Natural killer cell (primary cell): ENCODE results near the gene TRANK1. TPM values are rescaled to one million over a fixed set of nuclear protein-coding genes. Genes with fewer than 3 reads are reported as not detected.

ENCODE experiments used
- ATAC-seq, 3 donors: fragments of 150-1000 bp in 2 of 3; fragments of 200-7000 bp in 1 of 3; cut with Tn5 transposase; 1 replicate in 1 of 3; 2 replicates in 2 of 3; pipeline ENCODE4 v1.10.0; 2021; ENCODE audit warnings: mild to moderate bottlenecking in 2 of 3, moderate library complexity in 2 of 3
- DNase-seq, 2 donors: peaks; one replicate each; pipeline versions ENCODE4 v3.0.0 to v3.0.0-alpha.2; 2013 to 2021; ENCODE audit warnings: mixed read lengths in 1 of 2
- H3K27ac ChIP-seq: one replicate; pipeline ENCODE4 v1.5.1; 2013; ENCODE audit warnings: mild to moderate bottlenecking, low read length
- H3K27me3 ChIP-seq: one replicate; pipeline ENCODE4 v1.6.1; 2013; ENCODE audit warnings: low read length; ENCODE audit not compliant: control insufficient read depth, insufficient read depth
- H3K36me3 ChIP-seq: one replicate; pipeline ENCODE4 v1.6.1; 2013; ENCODE audit warnings: low read length; ENCODE audit not compliant: control insufficient read depth, insufficient read depth
- H3K4me1 ChIP-seq: one replicate; pipeline ENCODE4 v1.6.1; 2013; ENCODE audit warnings: low read length; ENCODE audit not compliant: control insufficient read depth, insufficient read depth
- H3K4me3 ChIP-seq: one replicate; pipeline ENCODE4 v1.5.1; 2013; ENCODE audit warnings: low read length
- H3K9me3 ChIP-seq: one replicate; pipeline ENCODE4 v1.6.1; 2013; ENCODE audit warnings: low read length; ENCODE audit not compliant: control insufficient read depth, insufficient read depth
- H3K27ac Mint-ChIP-seq, 2 donors: one replicate each; pipeline ENCODE4 v1.8.0; 2022; ENCODE audit warnings: mild to moderate bottlenecking in 2 of 2, mixed read lengths in 2 of 2, moderate library complexity in 1 of 2
- H3K27me3 Mint-ChIP-seq, 2 donors: one replicate each; pipeline ENCODE4 v1.8.0; 2022; ENCODE audit warnings: low read depth in 2 of 2, mixed read lengths in 2 of 2
- H3K36me3 Mint-ChIP-seq: one replicate; pipeline ENCODE4 v1.8.0; 2022; ENCODE audit warnings: mixed read lengths
- H3K4me1 Mint-ChIP-seq, 2 donors: one replicate each; pipeline ENCODE4 v1.8.0; 2022; ENCODE audit warnings: mixed read lengths in 2 of 2
- H3K4me3 Mint-ChIP-seq: one replicate; pipeline ENCODE4 v1.8.0; 2022; ENCODE audit warnings: mild to moderate bottlenecking, moderate library complexity, mixed read lengths
- H3K9me3 Mint-ChIP-seq, 2 donors: one replicate each; pipeline ENCODE4 v1.8.0; 2022; ENCODE audit warnings: mixed read lengths in 2 of 2
- WGBS: methylation state at CpG from one replicate; pipeline ENCODE4 v1.1.7; 2013; ENCODE audit warnings: missing lambda C conversion rate; ENCODE audit not compliant: insufficient coverage; 5-methylcytosine and 5-hydroxymethylcytosine counted together
- intact Hi-C: fragments of 100-400 bp; cut with micrococcal nuclease; formaldehyde crosslinking; loops from one replicate; pipeline ENCODE4 v1.14.2; 2022
- total RNA-seq, 4 donors: library from RNA; stranded (reverse); fragments of 120-200 nt in 1 of 4; gene quantifications; one replicate each; pipeline versions ENCODE4 v1.2.3 to v1.2.4, GENCODE V29; 2013 to 2022
- TF ChIP-seq, protein P1 (sequence below): fragments of 200-600 bp; IDR thresholded peaks from one replicate; pipeline ENCODE4 v1.8.0; 2022; ENCODE audit warnings: antibody characterized with exemption

TRANK1 gene
- total RNA-seq, 3 donors from 2014 or later (not counting 1 experiment from before 2014, with no cell fraction given), result 105 to 158 (median 139) TPM

DNA sequence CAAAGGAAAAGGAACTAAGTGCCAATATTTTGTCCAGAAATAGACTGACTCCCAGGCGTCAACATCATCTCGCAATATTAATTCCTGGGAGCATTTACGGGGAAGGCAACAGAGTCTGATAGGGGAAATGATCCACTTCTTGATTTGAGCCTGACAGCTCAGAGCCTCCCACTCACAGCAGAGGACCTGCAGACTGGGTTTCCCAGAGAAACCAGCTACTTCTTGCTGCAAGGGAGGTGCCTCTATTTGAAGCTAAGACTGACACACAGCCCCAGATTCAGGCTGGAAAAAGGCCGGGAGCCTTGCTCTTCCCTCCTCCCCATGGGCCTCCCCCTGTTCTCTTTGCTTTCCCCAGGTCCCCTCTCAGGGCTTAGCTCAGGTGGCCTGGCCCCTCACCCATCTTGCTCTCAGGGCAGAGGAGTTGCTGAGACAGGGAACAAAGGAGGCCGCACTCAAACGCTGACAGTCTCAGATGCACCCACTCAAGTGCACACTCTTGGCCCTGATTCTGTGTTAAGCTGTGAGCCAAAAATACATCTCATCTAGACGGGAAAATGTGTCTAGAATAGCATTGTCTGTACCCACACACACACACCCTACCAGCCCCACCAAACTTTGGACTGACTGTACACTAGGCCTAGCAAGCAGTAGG lies 130.7 kb downstream of the TRANK1 start:
- H3K4me3 Mint-ChIP-seq, result no peak overlapping the region
- H3K9me3 ChIP-seq, result no peaks in the 10 kb centered on the region
- no peaks in the 10 kb centered on the region for H3K27me3 ChIP-seq
- no peaks in the 10 kb centered on the region for H3K4me1 ChIP-seq
- H3K4me3 ChIP-seq, result no peak overlapping the region
- TF ChIP-seq, protein P1, sequence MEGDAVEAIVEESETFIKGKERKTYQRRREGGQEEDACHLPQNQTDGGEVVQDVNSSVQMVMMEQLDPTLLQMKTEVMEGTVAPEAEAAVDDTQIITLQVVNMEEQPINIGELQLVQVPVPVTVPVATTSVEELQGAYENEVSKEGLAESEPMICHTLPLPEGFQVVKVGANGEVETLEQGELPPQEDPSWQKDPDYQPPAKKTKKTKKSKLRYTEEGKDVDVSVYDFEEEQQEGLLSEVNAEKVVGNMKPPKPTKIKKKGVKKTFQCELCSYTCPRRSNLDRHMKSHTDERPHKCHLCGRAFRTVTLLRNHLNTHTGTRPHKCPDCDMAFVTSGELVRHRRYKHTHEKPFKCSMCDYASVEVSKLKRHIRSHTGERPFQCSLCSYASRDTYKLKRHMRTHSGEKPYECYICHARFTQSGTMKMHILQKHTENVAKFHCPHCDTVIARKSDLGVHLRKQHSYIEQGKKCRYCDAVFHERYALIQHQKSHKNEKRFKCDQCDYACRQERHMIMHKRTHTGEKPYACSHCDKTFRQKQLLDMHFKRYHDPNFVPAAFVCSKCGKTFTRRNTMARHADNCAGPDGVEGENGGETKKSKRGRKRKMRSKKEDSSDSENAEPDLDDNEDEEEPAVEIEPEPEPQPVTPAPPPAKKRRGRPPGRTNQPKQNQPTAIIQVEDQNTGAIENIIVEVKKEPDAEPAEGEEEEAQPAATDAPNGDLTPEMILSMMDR, result no peak
- no peaks in the 10 kb centered on the region for H3K9me3 Mint-ChIP-seq
- 86% methylated on average over 7 of the region's 7 CpGs for WGBS
- intact Hi-C loops, result no loop called here
- DNase-seq, result no peak
- H3K27ac ChIP-seq, result no peak overlapping the region
- no peak for ATAC-seq
- no peaks in the 10 kb centered on the region for H3K27me3 Mint-ChIP-seq
- no peak overlapping the region for H3K27ac Mint-ChIP-seq
- no peaks in the 10 kb centered on the region for H3K36me3 Mint-ChIP-seq
- H3K36me3 ChIP-seq, result no peaks in the 10 kb centered on the region
- peaks cover 0 to 5% of the 10 kb centered on the region in 2 donors for H3K4me1 Mint-ChIP-seq

DNA sequence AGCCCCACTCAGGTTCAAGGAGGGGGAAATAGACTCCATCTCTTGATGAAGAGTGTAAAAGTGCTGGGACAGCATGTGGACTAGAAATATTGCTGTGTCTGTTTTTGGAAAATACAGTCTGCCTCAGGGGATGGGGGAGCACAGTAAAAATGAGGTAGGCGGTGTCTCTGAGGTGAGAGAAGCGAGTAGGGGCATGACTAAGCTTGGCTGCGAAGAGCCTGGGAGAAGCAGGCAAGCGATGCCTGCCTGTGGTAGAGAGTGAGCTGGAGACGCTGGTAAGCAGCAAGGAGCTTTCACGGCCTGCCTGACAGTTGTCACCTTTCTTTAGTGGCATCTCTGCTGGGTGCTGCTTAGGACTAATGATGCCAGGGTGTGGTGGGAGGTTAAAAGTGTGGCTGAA lies 131.5 kb downstream of the TRANK1 start:
- Histone ChIP-seq H3K27me3 (no peaks in the 10 kb centered on the region), H3K4me1 (no peaks in the 10 kb centered on the region), H3K36me3 (no peaks in the 10 kb centered on the region), H3K9me3 (no peaks in the 10 kb centered on the region), H3K27ac (no peak overlapping the region), H3K4me3 (no peak overlapping the region)
- TF ChIP-seq, protein P1, result no peak
- intact Hi-C loops, result no loop called here
- H3K9me3 Mint-ChIP-seq, result no peaks in the 10 kb centered on the region
- H3K27me3 Mint-ChIP-seq, result no peaks in the 10 kb centered on the region
- H3K4me3 Mint-ChIP-seq, result no peak overlapping the region
- no peaks in the 10 kb centered on the region for H3K36me3 Mint-ChIP-seq
- no peak for ATAC-seq
- WGBS, result 86% methylated on average over 6 of the region's 6 CpGs
- peak overlapping the region in 1 of 2 donors; percentile 4 for H3K27ac Mint-ChIP-seq
- peaks cover 0 to 3% of the 10 kb centered on the region in 2 donors for H3K4me1 Mint-ChIP-seq
- no peak for DNase-seq

DNA sequence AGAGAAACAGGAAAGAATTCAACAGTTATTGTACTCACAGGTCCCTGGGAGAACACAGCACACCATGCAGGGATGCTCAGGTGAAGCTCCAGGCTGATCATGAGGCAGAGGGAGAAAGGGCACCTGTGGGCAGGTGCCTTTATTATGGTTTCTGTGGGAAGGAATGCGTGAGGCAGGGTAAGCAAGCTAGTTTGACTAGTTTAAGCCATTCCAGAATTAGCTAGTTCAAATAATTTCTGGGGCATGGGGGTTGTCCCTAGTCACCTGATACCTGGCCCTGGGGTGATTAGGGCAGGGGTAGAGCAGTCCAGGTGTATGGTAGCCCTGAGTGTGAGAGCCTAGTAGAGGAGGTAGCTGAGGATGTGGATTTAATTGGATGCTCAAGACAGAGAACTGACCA lies 132.6 kb downstream of the TRANK1 start:
- H3K4me3 Mint-ChIP-seq, result no peak overlapping the region
- H3K4me3 ChIP-seq, result no peak overlapping the region
- 95% methylated on average over 1 of the region's 1 CpG for WGBS
- ATAC-seq, result no peak
- intact Hi-C loops, result no loop called here
- H3K4me1 Mint-ChIP-seq, result no peaks in the 10 kb centered on the region
- H3K36me3 Mint-ChIP-seq, result no peaks in the 10 kb centered on the region
- no peak overlapping the region for H3K27ac Mint-ChIP-seq
- DNase-seq, result no peak
- TF ChIP-seq, protein P1, result no peak
- H3K9me3 ChIP-seq, result no peaks in the 10 kb centered on the region
- H3K36me3 ChIP-seq, result no peaks in the 10 kb centered on the region
- no peaks in the 10 kb centered on the region for H3K4me1 ChIP-seq
- no peaks in the 10 kb centered on the region for H3K9me3 Mint-ChIP-seq
- H3K27ac ChIP-seq, result no peak overlapping the region
- no peaks in the 10 kb centered on the region for H3K27me3 ChIP-seq
- no peaks in the 10 kb centered on the region for H3K27me3 Mint-ChIP-seq

DNA sequence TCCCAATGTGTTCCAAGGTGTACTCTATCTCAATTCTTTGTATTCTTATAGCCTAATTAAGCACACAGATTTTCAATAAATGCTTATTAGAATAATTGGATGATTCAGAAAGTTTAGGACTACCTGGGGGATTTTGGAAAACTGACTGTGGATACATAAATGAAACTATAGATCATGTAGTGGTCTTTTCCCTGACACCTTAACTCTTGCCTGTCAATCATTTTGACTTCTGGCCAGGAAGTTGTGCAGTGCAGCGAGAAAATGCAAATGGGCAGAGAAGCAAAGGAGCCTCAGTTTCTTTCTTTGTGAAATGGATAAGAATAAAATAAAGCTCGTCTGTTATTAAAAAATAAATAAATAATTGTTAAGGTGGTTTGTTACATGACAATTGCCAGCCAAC lies 133.1 kb downstream of the TRANK1 start:
- H3K4me3 ChIP-seq, result no peak overlapping the region
- no peak overlapping the region for H3K27ac ChIP-seq
- no peaks in the 10 kb centered on the region for H3K9me3 Mint-ChIP-seq
- intact Hi-C loops, result no loop called here
- DNase-seq (no peak), ATAC-seq (no peak)
- no peaks in the 10 kb centered on the region for H3K36me3 ChIP-seq
- no peaks in the 10 kb centered on the region for H3K4me1 Mint-ChIP-seq
- no peaks in the 10 kb centered on the region for H3K27me3 ChIP-seq
- TF ChIP-seq, protein P1, result no peak
- H3K36me3 Mint-ChIP-seq, result no peaks in the 10 kb centered on the region
- H3K9me3 ChIP-seq, result no peaks in the 10 kb centered on the region
- H3K27ac Mint-ChIP-seq, result no peak overlapping the region
- H3K27me3 Mint-ChIP-seq, result no peaks in the 10 kb centered on the region
- no peak overlapping the region for H3K4me3 Mint-ChIP-seq
- WGBS, result 89% methylated on average over 2 of the region's 2 CpGs
- no peaks in the 10 kb centered on the region for H3K4me1 ChIP-seq
